ENCODE measurements around the gene RFX4.
A peak's percentile ranks its signal among the peaks of the same experiment; 100 is the strongest.

RFX4 gene

DNA sequence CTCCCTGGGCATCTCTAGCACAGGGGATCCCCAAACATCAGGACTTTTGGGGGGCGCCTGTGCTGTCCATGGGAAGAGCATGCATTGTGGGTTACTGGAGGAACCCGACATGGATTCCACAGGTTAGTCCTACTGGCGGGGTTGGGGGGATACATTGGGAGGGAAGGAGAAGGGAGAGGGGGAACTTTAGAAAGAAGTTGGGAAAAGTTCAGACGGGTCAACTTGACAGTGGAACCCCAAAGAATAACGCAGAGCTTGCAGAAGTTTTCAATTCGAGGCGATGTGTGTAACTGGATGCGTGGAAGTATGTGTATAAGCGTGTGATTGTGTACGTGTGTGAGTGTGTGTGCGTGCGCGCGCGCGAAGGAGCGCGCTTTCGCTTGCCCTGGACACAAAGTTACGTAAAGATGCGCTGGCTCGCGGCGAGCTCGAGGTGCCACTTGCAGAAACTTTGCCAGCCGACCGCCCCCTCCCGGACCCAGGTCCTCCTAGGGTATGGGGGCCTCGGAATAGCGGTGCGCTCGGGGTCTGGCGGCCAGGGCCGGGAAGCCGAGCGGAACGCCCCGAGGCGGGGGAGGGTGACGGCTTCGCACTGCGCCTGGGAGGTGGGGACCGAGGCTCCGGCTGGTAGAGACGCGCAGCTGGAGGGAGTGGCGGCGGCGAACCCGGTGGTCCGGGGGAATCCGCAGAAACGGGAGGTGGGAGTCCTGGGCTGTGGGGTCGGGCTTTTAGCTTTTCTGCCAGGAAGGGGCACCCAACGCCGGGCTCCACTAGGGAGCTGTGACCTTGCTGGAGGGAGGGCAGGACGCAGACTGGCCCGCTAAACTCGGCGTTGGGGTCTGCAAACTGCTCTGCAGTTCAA is 669 bp downstream of the RFX4 start:
- peaks cover 100% of the 10 kb centered on the region for H3K27me3 Mint-ChIP-seq (ENCODE audit: low read depth)
- no peak for TF ChIP-seq CTCF (IDR thresholded peaks at IDR 0.05; ENCODE audit: unreplicated experiment in 3 of 3)

GRCh38 chr12:106584104-106585064 is 1.6 kb downstream of the RFX4 start:
- TF ChIP-seq CTCF (IDR thresholded peaks at IDR 0.05; ENCODE audit: unreplicated experiment in 3 of 3): no peak
- H3K4me1 Mint-ChIP-seq: peaks cover 45% of the 10 kb centered on the region
- H3K36me3 Mint-ChIP-seq (ENCODE audit: low read depth): peaks cover 4% of the 10 kb centered on the region
- H3K4me3 Mint-ChIP-seq: peak overlapping the region; percentile 74 to 85 (median 74)
- H3K27me3 Mint-ChIP-seq (ENCODE audit: low read depth): peaks cover 100% of the 10 kb centered on the region
- peaks cover 3% of the 10 kb centered on the region for H3K9me3 Mint-ChIP-seq
- H3K27ac Mint-ChIP-seq: no peak overlapping the region

More for the DNA sequence above, 669 bp downstream of the RFX4 start:
- Mint-ChIP-seq H3K36me3 (ENCODE audit: low read depth) (peaks cover 4% of the 10 kb centered on the region), H3K27ac (peak overlapping the region in 1 of 3 experiments; percentile 20), H3K4me3 (peak overlapping the region; percentile 74 to 85 (median 85)), H3K4me1 (peaks cover 45% of the 10 kb centered on the region), H3K9me3 (peaks cover 3% of the 10 kb centered on the region)

DNA sequence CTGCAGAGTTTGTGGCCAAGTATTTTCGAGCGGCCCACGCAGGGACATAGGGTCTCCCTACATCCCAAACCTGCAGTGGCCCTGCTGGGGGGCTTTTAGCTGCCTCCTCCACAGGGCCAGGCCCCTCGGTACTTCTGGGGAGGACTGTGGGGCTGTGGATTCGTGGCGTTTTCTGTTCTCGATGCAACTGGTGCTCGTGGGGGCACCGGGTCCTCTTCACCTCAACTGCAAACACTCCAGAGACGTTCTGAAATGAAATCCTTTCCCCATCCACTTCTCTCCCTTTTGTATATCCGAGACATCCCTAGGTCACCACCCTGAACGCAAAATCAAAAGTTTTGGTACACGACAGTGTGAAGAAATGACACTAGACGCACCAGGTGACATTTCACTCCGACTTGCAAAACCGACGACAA is 2.3 kb downstream of the RFX4 start:
- H3K4me3 Mint-ChIP-seq: peak overlapping the region; percentile 74 to 85 (median 74)

GRCh38 chr12:106585521-106586277 is 2.9 kb downstream of the RFX4 start:
- H3K27me3 Mint-ChIP-seq (ENCODE audit: low read depth): peaks cover 100% of the 10 kb centered on the region
- no peaks in the 10 kb centered on the region for H3K36me3 Mint-ChIP-seq (ENCODE audit: low read depth)
- no peak for TF ChIP-seq CTCF (IDR thresholded peaks at IDR 0.05; ENCODE audit: unreplicated experiment in 3 of 3)
- H3K4me1 Mint-ChIP-seq: peaks cover 45% of the 10 kb centered on the region
- H3K27ac Mint-ChIP-seq: peak overlapping the region in 1 of 3 experiments; percentile 66
- H3K4me3 Mint-ChIP-seq: peak overlapping the region; percentile 74 to 75 (median 74)
- H3K9me3 Mint-ChIP-seq: no peaks in the 10 kb centered on the region

More for the DNA sequence above, 2.3 kb downstream of the RFX4 start:
- Mint-ChIP-seq H3K27me3 (ENCODE audit: low read depth) (peaks cover 100% of the 10 kb centered on the region), H3K9me3 (peaks cover under 1% of the 10 kb centered on the region), H3K4me1 (peaks cover 45% of the 10 kb centered on the region), H3K27ac (peak overlapping the region in 1 of 3 experiments; percentile 66), H3K36me3 (ENCODE audit: low read depth) (peaks cover 1% of the 10 kb centered on the region)
- TF ChIP-seq CTCF (IDR thresholded peaks at IDR 0.05; ENCODE audit: unreplicated experiment in 3 of 3): no peak

- no peak overlapping the region for H3K27ac Mint-ChIP-seq
- H3K4me3 Mint-ChIP-seq: peak overlapping the region; percentile 69 to 75 (median 72)
- peaks cover 45% of the 10 kb centered on the region for H3K4me1 Mint-ChIP-seq
- H3K9me3 Mint-ChIP-seq: no peaks in the 10 kb centered on the region
- H3K36me3 Mint-ChIP-seq (ENCODE audit: low read depth): no peaks in the 10 kb centered on the region
- H3K27me3 Mint-ChIP-seq (ENCODE audit: low read depth): peaks cover 100% of the 10 kb centered on the region
- TF ChIP-seq CTCF (IDR thresholded peaks at IDR 0.05; ENCODE audit: unreplicated experiment in 3 of 3): no peak
Observed at GRCh38 chr12:106586278-106586802, 3.5 kb downstream of the RFX4 start.
